ENCODE measurements around the gene GZMB.
"Not testable (repeated sequence)": the region's sequence is repeated elsewhere in the genome, so short reads cannot be mapped to it uniquely, and the experiment has no call there.

Gene GZMB

DNA sequence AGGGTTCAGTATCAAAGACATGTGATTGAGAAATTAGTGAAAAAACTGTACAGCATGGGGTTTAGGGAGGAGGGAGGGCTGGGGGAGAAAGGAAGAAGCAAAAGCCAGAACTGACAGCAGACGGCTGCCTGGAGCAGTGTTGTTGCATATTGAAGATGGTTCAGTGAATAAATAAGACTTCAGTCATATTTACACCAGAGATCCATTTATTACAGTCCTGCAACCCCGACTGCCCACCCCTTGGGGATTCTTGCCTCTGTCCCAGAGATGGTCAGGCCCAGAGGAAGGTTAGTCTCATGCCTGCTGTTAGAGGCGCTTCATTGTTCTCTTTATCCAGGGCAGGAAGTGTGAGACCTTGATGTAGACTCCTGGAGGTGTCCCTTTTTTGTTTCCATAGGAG, 27.7 kb downstream of the GZMB start:
- no peak for DNase-seq (ENCODE audit: low spot score)
- in situ Hi-C loops (cut with MboI; ENCODE audit: low pct_unique_long_range_greater_than_20kb, low sequenced_read_pairs, unreplicated experiment), result loop anchor here (10.0 kb wide), 1 partner anchor 79 kb away; no protein-coding TSS in a partner anchor
- TF ChIP-seq, protein P1, sequence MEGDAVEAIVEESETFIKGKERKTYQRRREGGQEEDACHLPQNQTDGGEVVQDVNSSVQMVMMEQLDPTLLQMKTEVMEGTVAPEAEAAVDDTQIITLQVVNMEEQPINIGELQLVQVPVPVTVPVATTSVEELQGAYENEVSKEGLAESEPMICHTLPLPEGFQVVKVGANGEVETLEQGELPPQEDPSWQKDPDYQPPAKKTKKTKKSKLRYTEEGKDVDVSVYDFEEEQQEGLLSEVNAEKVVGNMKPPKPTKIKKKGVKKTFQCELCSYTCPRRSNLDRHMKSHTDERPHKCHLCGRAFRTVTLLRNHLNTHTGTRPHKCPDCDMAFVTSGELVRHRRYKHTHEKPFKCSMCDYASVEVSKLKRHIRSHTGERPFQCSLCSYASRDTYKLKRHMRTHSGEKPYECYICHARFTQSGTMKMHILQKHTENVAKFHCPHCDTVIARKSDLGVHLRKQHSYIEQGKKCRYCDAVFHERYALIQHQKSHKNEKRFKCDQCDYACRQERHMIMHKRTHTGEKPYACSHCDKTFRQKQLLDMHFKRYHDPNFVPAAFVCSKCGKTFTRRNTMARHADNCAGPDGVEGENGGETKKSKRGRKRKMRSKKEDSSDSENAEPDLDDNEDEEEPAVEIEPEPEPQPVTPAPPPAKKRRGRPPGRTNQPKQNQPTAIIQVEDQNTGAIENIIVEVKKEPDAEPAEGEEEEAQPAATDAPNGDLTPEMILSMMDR (IDR thresholded peaks at IDR 0.05; ENCODE audit: extremely low read depth, insufficient read depth, missing control alignments), result no peak

DNA sequence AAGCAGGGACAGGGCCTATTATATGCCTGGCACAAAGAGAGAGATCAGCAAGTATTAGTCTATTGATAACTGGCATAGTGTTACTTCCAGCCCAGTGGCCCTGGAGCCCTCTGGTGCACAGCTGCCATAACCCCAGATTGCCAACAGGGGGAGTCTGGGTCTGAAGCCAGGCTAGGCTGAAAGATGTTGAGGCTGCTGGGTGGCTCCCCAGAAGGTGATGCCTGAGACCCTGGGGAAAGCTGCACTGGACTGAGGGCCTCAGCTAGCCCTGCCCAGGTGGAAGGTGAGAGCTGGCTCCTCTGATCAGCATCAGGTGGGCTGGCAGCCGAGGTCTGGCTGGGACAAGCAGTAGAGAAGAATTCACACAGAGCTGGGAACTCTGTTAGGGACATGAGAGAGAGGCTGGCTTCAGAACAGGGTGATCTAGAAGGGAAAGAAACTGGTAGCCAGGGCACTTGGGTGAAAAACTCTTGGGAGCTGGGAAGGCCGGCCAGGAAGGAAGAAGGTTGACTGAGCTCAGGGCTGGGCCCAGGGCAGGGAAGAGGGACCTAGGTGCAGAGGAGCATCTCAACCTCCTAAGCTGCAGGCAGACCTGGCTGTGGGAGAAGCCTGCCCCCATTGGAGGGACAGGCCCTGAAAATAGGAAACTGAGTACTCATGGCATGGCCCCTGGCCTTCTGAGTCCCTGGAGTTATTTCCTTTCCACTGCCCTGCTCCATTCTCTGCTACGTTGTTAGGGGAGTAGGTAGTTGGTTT, 28.4 kb downstream of the GZMB start:
- TF ChIP-seq, protein P1 (IDR thresholded peaks at IDR 0.05; ENCODE audit: extremely low read depth, insufficient read depth, missing control alignments), result peak; percentile 92
- peak; percentile 77 for DNase-seq (ENCODE audit: low spot score)
- in situ Hi-C loops (cut with MboI; ENCODE audit: low pct_unique_long_range_greater_than_20kb, low sequenced_read_pairs, unreplicated experiment), result loop anchor here (10.0 kb wide), 1 partner anchor 79 kb away; no protein-coding TSS in a partner anchor

DNA sequence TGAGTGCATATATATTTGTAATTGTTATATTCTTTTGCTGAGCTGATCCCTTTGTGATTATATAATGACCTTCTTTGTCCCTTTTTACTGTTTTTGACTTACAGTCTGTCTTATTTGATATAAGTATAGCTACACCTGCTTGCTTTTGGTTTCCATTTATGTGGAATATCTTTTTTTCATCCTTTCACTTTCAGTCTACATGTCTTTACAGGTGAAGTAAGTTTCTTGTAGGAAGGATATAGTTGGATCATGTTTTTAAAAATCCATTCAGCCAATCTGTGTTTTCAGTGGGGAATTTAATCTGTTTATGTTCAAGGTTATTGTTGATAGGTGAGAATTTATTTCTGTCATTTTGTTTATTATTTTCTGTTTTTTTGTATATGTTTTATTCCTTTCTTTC, 36.6 kb downstream of the GZMB start:
- in situ Hi-C loops (cut with MboI; ENCODE audit: low pct_unique_long_range_greater_than_20kb, low sequenced_read_pairs, unreplicated experiment), result no loop called here
- TF ChIP-seq, protein P1 (IDR thresholded peaks at IDR 0.05; ENCODE audit: extremely low read depth, insufficient read depth, missing control alignments), result no peak
- no peak for DNase-seq (ENCODE audit: low spot score)

DNA sequence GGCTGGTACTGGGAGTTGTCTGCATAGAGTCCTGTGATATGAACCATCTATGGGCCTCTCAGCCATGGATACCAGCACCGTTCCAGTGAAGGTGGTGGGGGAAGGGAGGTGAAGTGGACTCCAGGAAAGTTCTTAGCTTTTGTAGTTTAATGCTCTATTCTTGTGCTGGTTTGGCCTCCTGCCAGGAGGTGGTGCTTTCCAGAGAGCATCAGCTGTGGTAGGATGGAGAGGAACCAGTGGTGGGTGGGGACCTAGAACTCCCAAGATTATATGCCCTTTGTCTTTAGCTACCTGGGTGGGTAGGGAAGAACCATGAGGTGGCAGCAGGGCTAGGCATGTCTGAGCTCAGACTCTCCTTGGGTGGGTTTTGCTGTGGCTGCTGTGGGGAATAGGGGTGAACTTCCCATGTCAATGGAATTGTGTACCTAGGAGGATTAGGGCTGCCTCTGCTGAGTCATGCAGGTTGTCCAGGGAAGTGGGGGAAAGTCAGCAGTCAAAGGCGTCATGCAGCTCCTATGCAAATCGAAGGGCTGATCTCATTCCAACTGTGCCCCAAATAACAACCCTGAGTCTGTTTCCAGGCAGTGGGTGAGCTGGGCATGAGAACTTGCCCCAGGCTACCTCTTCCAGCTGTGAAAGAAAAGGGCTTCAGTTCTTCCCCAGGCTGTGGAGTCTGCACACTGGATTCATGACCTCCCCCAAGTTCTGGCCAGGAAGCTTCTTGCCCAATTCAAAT, 38.7 kb downstream of the GZMB start:
- in situ Hi-C loops (cut with MboI; ENCODE audit: low pct_unique_long_range_greater_than_20kb, low sequenced_read_pairs, unreplicated experiment), result no loop called here
- no peak for DNase-seq (ENCODE audit: low spot score)
- TF ChIP-seq, protein P1 (IDR thresholded peaks at IDR 0.05; ENCODE audit: extremely low read depth, insufficient read depth, missing control alignments), result no peak

GRCh38 chr14:24591004-24591403, 43.0 kb downstream of the GZMB start:
- in situ Hi-C loops (cut with MboI; ENCODE audit: low pct_unique_long_range_greater_than_20kb, low sequenced_read_pairs, unreplicated experiment); DNase-seq (ENCODE audit: low spot score): not testable (repeated sequence)

DNA sequence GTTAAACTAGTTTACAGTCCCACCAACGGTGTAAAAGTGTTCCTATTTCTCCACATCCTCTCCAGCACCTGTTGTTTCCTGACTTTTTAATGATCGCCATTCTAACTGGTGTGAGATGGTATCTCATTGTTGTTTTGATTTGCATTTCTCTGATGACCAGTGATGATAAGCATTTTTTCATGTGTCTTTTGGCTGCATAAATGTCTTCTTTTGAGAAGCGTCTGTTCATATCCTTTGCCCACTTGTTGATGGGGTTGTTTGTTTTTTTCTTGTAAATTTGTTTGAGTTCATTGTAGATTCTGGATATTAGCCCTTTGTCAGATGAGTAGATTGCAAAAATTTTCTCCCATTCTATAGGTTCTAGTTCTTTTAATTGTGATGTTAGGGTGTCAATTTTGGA, 49.6 kb downstream of the GZMB start:
- in situ Hi-C loops (cut with MboI; ENCODE audit: low pct_unique_long_range_greater_than_20kb, low sequenced_read_pairs, unreplicated experiment); DNase-seq (ENCODE audit: low spot score): not testable (repeated sequence)
